Measurements from ENCODE around the gene TTC24.

The TTC24 gene

GRCh38 chr1:156618853-156619581, 39.5 kb downstream of the TTC24 start, which contains the start of gene HAPLN2:
Gene HAPLN2 (plus strand): TSS chr1:156619415. CDS start chr1:156623491, 4,076 bp downstream.
- no peak for TF ChIP-seq EZH2phosphoT487 (IDR thresholded peaks at IDR 0.05; ENCODE audit: borderline replicate concordance, low read length)
- peak; percentile 73 for TF ChIP-seq CTCF (IDR thresholded peaks at IDR 0.05; ENCODE audit: low read depth, low read length, poor library complexity, severe bottlenecking)
- Histone ChIP-seq H3K9me2 (replicated peaks; ENCODE audit: control insufficient read depth, low read length) (no peaks in the 10 kb centered on the region), H4K20me1 (ENCODE audit: control insufficient read depth, insufficient read depth, low read depth, low read length) (no peaks in the 10 kb centered on the region), H3K4me1 (ENCODE audit: control insufficient read depth, low read length) (no peaks in the 10 kb centered on the region), H3K27me3 (ENCODE audit: control insufficient read depth, low read length) (peaks cover 50% of the 10 kb centered on the region), H3F3A (ENCODE audit: control insufficient read depth, insufficient read depth) (no peaks in the 10 kb centered on the region), H3K27ac (ENCODE audit: low read depth, low read length) (no peak within 1 kb of the TSS), H3K36me3 (ENCODE audit: control insufficient read depth, low read length) (no peaks in the 10 kb centered on the region), H3K4me2 (ENCODE audit: low read length) (no peak within 1 kb of the TSS), H3K9me3 (ENCODE audit: control insufficient read depth, insufficient read depth, low read length) (no peaks in the 10 kb centered on the region), H3K79me2 (ENCODE audit: control insufficient read depth, low read length) (no peaks in the 10 kb centered on the region), H3K4me3 (ENCODE audit: low read length) (no peak within 1 kb of the TSS)

GRCh38 chr1:156619582-156619955, 40.0 kb downstream of the TTC24 start:
- no peaks in the 10 kb centered on the region for H3K36me3 ChIP-seq (ENCODE audit: control insufficient read depth, low read length)
- H3K27ac ChIP-seq (ENCODE audit: low read depth, low read length), result no peak overlapping the region
- H3F3A ChIP-seq (ENCODE audit: control insufficient read depth, insufficient read depth), result no peaks in the 10 kb centered on the region
- no peak overlapping the region for H3K4me3 ChIP-seq (ENCODE audit: low read length)
- H3K27me3 ChIP-seq (ENCODE audit: control insufficient read depth, low read length), result peaks cover 54% of the 10 kb centered on the region
- H3K4me1 ChIP-seq (ENCODE audit: control insufficient read depth, low read length), result peaks cover 5% of the 10 kb centered on the region; the same call in 1 of the 2 replicates
- H3K9me2 ChIP-seq (replicated peaks; ENCODE audit: control insufficient read depth, low read length), result no peaks in the 10 kb centered on the region
- H3K79me2 ChIP-seq (ENCODE audit: control insufficient read depth, low read length), result no peaks in the 10 kb centered on the region
- TF ChIP-seq EZH2phosphoT487 (IDR thresholded peaks at IDR 0.05; ENCODE audit: borderline replicate concordance, low read length), result no peak
- TF ChIP-seq CTCF (IDR thresholded peaks at IDR 0.05; ENCODE audit: low read depth, low read length, poor library complexity, severe bottlenecking), result peak; percentile 2
- no peaks in the 10 kb centered on the region for H4K20me1 ChIP-seq (ENCODE audit: control insufficient read depth, insufficient read depth, low read depth, low read length)
- H3K4me2 ChIP-seq (ENCODE audit: low read length), result no peak overlapping the region
- no peaks in the 10 kb centered on the region for H3K9me3 ChIP-seq (ENCODE audit: control insufficient read depth, insufficient read depth, low read length)

- no peaks in the 10 kb centered on the region for H4K20me1 ChIP-seq (ENCODE audit: control insufficient read depth, insufficient read depth, low read depth, low read length)
- peaks cover 35% of the 10 kb centered on the region for H3K4me1 ChIP-seq (ENCODE audit: control insufficient read depth, low read length)
- H3K4me3 ChIP-seq (ENCODE audit: low read length), result no peak overlapping the region
- H3K9me2 ChIP-seq (replicated peaks; ENCODE audit: control insufficient read depth, low read length), result no peaks in the 10 kb centered on the region
- no peaks in the 10 kb centered on the region for H3K9me3 ChIP-seq (ENCODE audit: control insufficient read depth, insufficient read depth, low read length)
- H3K27me3 ChIP-seq (ENCODE audit: control insufficient read depth, low read length), result peaks cover 53% of the 10 kb centered on the region
- H3K79me2 ChIP-seq (ENCODE audit: control insufficient read depth, low read length), result no peaks in the 10 kb centered on the region
- no peaks in the 10 kb centered on the region for H3K36me3 ChIP-seq (ENCODE audit: control insufficient read depth, low read length)
- H3F3A ChIP-seq (ENCODE audit: control insufficient read depth, insufficient read depth), result peaks cover 12% of the 10 kb centered on the region
- no peak overlapping the region for H3K27ac ChIP-seq (ENCODE audit: low read depth, low read length)
- TF ChIP-seq CTCF (IDR thresholded peaks at IDR 0.05; ENCODE audit: low read depth, low read length, poor library complexity, severe bottlenecking) (no peak), EZH2phosphoT487 (IDR thresholded peaks at IDR 0.05; ENCODE audit: borderline replicate concordance, low read length) (no peak)
- no peak overlapping the region for H3K4me2 ChIP-seq (ENCODE audit: low read length)
Observed at GRCh38 chr1:156622581-156623297, 43.2 kb downstream of the TTC24 start.

Data from DOHH2 (cell line).